GM19023 (cell line): ENCODE measurements around the gene KITLG.
"Not testable (repeated sequence)": the region's sequence is repeated elsewhere in the genome, so short reads cannot be mapped to it uniquely, and the experiment has no call there.

ENCODE experiments used
- ATAC-seq: cut with Tn5 transposase; IDR thresholded peaks from one replicate; pipeline ENCODE4 v1.9.1; 2021; ENCODE audit warnings: mild to moderate bottlenecking, moderate library complexity; ENCODE audit not compliant: unreplicated experiment

KITLG gene

DNA sequence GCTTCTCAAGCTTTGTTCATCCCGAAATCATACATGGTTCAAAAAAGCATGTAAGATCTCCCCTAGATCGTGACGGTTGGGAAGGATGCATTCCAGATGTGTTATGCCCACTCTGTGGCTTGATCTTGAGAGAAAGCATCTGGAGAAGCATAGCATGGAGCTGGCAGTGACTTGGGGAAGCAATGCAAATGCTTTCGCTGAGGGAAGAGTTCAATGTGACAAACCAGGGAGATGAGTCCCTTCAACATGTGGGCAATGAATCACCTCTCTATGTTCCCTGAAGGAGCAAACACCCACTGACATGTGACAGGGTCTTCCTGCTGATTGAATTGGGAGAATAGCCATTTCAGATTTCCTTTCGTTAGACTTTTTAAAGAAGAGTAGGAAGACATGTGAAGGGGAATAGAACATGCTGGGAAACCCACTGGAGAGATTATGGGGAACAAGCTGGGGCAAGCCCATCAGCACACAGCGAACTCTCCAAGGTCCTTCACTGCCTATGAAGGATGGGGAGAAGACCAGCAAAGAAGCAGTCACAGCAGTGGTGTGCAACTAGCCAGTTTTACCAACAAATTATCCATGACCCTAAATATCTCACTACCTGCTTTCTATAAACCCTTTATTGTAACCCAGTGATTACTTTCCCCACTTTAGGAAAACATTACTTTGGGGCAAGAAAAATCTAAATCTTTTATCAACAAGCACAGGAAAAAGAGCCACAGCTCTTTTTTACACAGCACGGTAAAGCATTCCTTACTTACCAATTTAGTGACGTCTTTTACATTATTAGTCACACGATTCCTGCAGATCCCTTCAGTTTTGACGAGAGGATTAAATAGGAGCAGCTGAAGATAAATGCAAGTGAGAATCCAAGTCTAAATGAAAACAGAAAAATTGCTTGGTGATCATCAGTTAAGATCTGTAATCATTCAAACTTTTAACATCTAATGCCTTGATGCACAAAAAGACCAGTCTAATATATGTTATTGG lies 35.0 kb downstream of the KITLG start:
- ATAC-seq = no peak

DNA sequence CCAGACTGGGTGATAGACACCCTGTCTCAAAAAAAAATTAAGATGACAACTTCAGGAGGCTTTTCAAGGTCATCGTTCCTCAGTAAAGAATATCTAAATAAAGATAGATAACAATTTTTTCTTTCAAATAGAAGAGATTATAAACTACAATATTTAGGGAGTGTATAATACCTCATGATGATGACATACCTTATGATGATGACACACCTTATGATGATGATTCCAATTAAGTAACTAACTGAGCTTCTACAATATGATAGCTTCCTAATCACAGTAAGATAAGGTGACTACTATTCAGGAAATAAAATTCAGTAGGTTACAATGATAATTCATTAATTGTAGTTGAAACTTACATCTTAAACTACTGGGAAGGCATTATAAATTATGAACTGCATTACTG lies 40.4 kb downstream of the KITLG start:
- no peak for ATAC-seq

DNA sequence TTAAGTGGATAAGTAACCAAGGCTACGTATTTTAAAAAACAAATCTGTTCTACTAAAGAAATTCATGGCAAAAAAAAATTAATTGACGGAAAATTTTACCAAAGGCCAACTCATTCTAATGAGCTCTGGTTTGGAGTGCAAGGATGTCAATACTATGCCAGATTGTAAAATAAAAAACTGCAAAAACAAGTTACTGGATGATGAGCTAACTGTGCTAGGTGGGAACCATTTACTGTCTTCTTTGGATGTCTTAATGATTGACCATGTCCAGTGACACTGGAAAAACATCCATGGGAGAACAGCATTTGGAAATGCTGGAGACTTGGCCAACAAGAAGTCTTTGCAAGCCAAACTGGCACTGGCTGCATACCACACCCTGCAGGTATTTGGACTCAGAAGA lies 41.6 kb downstream of the KITLG start:
- no peak for ATAC-seq

GRCh38 chr12:88538250-88538649 lies 42.0 kb downstream of the KITLG start:
- no peak for ATAC-seq

- no peak for ATAC-seq
Observed at GRCh38 chr12:88530868-88531267, 49.4 kb downstream of the KITLG start.

- ATAC-seq = no peak
Observed at GRCh38 chr12:88529531-88530488, 50.5 kb downstream of the KITLG start.

DNA sequence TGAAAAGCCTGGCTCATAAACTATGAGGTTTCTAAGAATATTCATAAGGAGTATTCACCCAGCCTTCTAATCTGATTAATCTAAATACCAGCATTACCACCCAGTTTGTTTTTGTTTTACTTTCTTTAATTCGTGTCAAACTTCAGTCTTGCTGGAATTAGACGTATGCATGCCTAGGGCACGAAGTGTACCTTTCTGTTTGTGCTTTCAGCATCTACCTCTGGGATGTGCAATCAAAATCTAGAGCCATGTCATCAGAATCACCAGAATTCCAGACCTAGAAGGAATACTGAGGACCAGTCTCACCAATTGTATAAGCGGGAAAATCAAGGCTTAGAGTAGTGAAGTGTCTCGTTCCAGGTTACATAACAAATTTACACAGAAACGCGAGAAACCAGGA lies 57.3 kb downstream of the KITLG start:
- ATAC-seq = no peak

- no peak for ATAC-seq
Observed at GRCh38 chr12:88520436-88520820, 59.8 kb downstream of the KITLG start.

DNA sequence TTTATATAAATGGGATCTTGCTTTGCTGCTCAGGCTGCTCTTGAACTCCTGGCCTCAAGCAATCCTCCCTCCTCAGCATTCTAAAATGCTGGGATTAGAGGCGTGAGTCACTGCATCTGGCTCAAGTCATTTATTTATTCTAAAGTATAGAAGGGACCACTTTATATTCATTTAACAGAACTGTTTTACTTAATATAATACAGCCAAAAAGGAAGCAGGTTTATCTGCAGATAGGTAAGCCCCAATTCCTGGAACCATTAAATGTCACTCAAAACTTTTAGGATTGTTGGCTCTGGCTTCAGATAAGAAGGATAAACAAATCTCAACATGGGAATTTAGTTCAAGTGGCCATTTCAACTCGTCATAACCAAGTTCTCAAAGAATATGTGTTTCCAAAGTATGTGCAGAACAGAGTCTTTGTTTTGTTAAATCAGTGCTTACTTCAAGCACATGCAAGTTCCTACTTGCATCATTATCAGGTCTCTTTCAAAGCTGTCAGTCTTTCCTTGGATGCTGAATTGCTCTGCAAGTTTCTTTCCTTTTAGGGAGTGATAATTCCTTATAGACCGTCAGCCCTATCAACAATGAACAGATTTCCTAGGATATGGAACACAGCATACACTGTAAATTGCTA lies 60.4 kb downstream of the KITLG start:
- no peak for ATAC-seq

DNA sequence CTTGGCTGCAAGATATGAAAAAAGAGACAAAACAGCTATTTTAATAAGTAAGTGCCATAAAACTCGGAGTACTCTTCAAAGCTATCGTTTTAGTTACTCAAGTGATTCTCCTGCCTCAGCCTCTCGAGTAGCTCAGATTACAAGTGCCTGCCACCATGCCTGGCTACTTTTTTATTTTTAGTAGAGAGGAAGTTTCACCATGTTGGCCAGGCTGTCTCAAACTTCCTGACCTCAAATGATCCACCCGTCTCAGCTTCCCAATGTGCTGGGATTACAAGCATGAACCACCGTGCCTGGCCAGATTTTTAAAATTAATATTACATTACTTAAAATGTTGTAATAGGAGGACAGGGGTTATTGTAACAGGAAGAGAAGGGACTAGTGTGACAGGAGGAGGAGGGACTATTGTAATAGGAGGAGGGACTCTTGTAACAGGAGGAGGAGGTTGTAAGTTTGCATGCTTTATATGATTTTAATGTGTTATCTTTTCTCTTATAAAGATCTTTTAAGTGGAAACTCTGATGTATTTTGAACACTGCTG lies 61.3 kb downstream of the KITLG start:
- no peak for ATAC-seq

GRCh38 chr12:88516811-88517210 lies 63.5 kb downstream of the KITLG start:
- no peak for ATAC-seq

GRCh38 chr12:88510843-88511242 lies 69.4 kb downstream of the KITLG start:
- ATAC-seq = no peak

GRCh38 chr12:88509851-88510250 lies 70.4 kb downstream of the KITLG start:
- no peak for ATAC-seq

DNA sequence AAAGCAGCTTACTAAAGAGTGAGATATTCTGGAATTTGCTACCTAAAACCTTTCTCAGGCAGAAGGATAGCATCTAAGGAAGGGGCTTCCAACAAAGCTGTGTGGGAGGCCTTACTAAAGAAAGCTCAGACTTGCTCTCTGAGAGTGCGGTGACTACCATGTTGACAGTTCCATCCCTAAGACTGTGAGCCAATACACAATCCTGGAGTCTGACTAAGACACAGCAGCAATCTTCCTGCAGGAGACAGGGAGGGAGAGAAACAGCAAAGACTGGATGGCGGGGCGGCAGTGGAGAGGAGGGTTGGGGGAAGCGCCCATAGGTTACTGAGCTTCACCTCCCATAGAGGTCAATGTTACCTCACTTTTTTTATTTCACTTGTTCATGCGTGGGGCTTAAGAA lies 70.9 kb downstream of the KITLG start:
- ATAC-seq = no peak

DNA sequence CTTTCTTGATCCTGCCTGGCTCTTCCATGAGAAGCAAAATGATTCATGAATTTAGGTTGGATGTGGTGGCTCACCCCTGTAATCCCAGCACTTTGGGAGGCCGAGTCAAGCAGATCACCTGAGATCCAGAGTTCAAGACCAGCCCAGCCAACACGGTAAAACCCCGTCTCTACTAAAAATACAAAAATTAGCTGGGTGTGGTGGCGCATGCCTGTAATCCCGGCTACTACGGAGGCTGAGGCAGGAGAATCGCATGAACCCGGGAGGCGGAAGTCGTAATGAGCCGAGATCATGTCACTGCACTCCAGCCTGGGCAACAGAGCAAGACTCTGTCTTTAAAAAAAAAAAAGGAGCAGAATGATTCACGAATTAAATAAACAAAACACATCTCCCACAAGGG lies 72.4 kb downstream of the KITLG start:
- not testable (repeated sequence) for ATAC-seq

DNA sequence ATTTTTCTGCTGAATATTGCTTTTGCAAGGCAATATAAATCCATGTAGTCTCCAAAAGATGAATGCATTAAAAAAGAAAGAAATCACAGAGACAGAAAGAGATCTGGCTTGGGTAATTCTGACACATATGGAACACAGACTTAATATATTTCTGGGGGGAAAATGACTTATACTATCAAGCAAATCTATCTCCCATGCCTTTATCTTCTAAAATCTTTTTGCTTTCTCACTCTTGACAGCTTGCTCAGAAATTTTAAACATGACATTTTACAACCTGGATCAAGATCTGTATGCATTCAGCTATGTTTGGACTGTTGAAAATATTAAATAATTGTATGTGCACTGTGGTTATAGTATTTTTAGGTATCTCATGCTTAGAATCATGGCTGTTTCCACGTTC lies 73.0 kb downstream of the KITLG start:
- ATAC-seq = no peak

- ATAC-seq = no peak
Observed at GRCh38 chr12:88505696-88506095, 74.6 kb downstream of the KITLG start.

GRCh38 chr12:88503281-88503703 lies 77.0 kb downstream of the KITLG start:
- no peak for ATAC-seq

- no peak for ATAC-seq
Observed at GRCh38 chr12:88501972-88502938, 78.0 kb downstream of the KITLG start.
